Progenitor cell of endocrine pancreas (in vitro differentiated cells): ENCODE results near the gene BOK. TPM values are rescaled to one million over a fixed set of nuclear protein-coding genes. Genes with fewer than 3 reads are reported as not detected.

Source experiments
- DNase-seq: peaks from one replicate; pipeline ENCODE4 v3.0.0; 2021; ENCODE audit warnings: low spot score; ENCODE audit not compliant: unreplicated experiment
- H3K27ac Mint-ChIP-seq: 2 replicates; pipeline ENCODE4 v1.8.0; 2021; ENCODE audit warnings: mild to moderate bottlenecking, moderate library complexity, mixed read lengths
- H3K27me3 Mint-ChIP-seq: 2 replicates; pipeline ENCODE4 v1.8.0; 2021; ENCODE audit warnings: mixed read lengths
- H3K36me3 Mint-ChIP-seq: 2 replicates; pipeline ENCODE4 v1.8.0; 2022; ENCODE audit warnings: mixed read lengths; ENCODE audit not compliant: insufficient read depth
- H3K4me1 Mint-ChIP-seq: 2 replicates; pipeline ENCODE4 v1.8.0; 2021; ENCODE audit warnings: low read depth, mixed read lengths
- H3K4me3 Mint-ChIP-seq: 2 replicates; pipeline ENCODE4 v1.8.0; 2021; ENCODE audit warnings: low read depth, mild to moderate bottlenecking, moderate library complexity, mixed read lengths
- H3K9me3 Mint-ChIP-seq: 2 replicates; pipeline ENCODE4 v1.8.0; 2021; ENCODE audit warnings: low read depth, mixed read lengths
- total RNA-seq: library from RNA; stranded (reverse); gene quantifications from 2 replicates; pipeline ENCODE4 v1.2.1, GENCODE V29; 2021
- TF ChIP-seq, protein P1 (sequence below): fragments of 200-600 bp; sonication (generic); IDR thresholded peaks from one replicate; pipeline ENCODE4 v1.5.0; 2021; ENCODE audit warnings: antibody characterized with exemption, mild to moderate bottlenecking; ENCODE audit not compliant: unreplicated experiment

The BOK gene
- total RNA-seq, 1 donor from 2014 or later = 8.0 TPM

DNA sequence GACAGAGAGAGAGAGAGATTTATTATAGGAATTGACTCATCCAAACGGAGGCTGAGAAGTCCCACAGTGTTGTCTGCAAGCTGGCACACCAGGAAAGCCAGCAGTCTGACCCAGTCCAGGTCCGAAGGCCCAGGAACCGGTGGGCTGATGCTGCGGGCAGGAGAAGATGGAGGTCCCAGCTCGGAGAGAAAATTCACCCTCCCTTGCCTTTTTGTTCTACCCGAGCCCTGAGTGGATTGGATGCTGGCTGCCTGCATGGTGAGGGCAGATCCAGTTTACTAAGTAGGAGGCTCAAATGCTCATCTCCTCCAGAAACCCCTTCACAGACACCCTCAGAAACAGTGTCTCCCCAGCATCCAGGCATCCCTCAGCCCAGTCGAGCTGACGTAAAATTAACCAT is 28.0 kb upstream of the BOK start:
- DNase-seq = no peak
- Mint-ChIP-seq H3K36me3 (no peaks in the 10 kb centered on the region), H3K27ac (no peak overlapping the region), H3K4me3 (no peak overlapping the region), H3K4me1 (no peaks in the 10 kb centered on the region), H3K9me3 (peaks cover 3% of the 10 kb centered on the region), H3K27me3 (peaks cover 24% of the 10 kb centered on the region)
- TF ChIP-seq, protein P1, sequence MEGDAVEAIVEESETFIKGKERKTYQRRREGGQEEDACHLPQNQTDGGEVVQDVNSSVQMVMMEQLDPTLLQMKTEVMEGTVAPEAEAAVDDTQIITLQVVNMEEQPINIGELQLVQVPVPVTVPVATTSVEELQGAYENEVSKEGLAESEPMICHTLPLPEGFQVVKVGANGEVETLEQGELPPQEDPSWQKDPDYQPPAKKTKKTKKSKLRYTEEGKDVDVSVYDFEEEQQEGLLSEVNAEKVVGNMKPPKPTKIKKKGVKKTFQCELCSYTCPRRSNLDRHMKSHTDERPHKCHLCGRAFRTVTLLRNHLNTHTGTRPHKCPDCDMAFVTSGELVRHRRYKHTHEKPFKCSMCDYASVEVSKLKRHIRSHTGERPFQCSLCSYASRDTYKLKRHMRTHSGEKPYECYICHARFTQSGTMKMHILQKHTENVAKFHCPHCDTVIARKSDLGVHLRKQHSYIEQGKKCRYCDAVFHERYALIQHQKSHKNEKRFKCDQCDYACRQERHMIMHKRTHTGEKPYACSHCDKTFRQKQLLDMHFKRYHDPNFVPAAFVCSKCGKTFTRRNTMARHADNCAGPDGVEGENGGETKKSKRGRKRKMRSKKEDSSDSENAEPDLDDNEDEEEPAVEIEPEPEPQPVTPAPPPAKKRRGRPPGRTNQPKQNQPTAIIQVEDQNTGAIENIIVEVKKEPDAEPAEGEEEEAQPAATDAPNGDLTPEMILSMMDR = no peak

DNA sequence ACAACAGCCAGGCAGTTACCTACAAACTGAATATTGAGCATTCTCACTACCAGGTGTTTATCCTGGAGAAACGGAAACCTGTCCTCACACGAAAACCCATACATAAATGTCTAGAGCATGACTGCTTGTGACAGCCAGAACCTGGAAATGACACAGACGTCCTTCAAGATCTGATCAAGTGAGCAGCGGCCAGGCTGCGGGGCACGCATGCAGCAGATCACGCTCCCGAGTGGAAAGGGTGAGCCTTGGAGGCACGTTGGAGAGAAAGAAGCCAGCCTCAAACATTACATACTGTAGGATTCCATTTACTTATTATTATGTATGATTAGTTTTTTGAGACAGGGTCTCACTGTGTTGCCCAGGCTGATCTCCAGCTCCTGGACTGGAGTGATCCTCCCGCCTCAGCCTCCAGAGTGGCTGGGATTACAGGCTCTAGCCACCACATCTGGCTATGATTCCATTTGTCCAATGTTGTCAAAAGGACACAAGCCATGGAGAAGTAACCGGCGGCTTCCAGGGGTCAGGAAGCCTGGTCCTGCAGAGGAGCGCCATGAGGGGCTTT is 27.3 kb upstream of the BOK start:
- TF ChIP-seq, protein P1 = no peak
- Mint-ChIP-seq H3K27ac (no peak overlapping the region), H3K9me3 (peaks cover under 1% of the 10 kb centered on the region), H3K27me3 (peaks cover 24% of the 10 kb centered on the region), H3K4me1 (peaks cover 4% of the 10 kb centered on the region), H3K4me3 (no peak overlapping the region), H3K36me3 (no peaks in the 10 kb centered on the region)
- no peak for DNase-seq

DNA sequence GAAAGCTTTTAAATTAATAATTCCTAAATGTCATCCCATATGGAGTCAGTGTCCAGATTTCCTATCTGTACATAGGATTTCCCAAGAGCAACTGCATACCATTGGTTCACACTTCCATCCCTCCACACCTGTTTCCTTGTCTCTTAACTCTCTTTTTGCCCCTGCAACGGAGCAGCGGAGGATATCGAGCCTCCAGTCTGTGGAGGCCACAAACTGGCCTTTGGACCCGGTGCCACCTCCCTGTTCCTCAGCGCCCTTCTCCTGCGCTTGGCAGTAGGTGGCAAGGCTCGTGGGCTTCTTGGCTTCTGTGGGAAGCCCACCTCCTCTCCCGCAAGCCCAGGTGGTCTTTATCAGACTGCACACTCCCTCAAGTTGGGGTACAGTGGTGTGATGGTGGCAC is 26.4 kb upstream of the BOK start:
- H3K36me3 Mint-ChIP-seq = no peaks in the 10 kb centered on the region
- TF ChIP-seq, protein P1 = no peak
- peaks cover 26% of the 10 kb centered on the region for H3K27me3 Mint-ChIP-seq

DNA sequence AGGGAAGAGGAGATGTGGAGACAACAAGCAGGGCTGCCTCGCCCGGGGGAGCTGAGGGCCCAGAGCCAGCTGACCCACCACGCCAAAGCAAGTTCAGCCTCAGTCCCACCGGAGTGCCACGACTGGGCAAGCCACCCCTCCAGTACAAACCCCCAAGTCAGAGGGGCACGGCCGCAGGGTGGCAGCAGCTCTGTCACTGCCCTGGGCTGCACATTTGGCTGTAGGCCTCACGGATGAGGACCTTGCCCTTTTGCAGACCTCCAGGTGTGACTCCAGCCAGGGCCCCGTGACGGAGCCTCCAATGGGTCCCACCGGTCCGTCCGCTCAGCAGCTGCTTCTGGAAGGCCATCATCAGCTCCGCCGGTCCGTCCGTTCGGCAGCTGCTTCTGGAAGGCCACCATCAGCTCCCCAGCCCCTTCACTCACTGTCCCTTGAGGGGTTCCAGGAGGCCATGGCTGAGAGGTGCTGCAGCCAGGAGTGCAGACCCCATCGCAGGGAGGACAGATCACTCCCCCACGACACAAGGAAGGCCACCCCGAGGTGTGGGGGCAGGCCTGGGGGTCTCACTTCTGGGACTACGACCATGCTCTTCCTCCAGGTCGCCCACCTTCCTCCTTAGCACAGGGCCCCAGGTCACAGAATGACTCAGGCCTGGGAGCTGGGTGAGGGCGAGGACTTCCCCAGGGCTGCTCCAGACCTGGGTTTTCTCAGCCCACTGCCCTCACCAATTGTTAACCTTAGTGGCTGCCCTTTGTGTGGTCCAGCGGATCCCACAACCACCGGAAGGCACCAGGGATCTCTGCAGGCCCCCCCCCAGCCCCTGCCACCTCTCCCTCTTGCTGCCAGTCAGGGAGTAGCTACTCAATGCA is 25.6 kb upstream of the BOK start:
- peaks cover 30% of the 10 kb centered on the region for H3K27me3 Mint-ChIP-seq
- H3K4me3 Mint-ChIP-seq = no peak overlapping the region
- H3K9me3 Mint-ChIP-seq = no peaks in the 10 kb centered on the region

More for the DNA sequence above, 26.4 kb upstream of the BOK start:
- Mint-ChIP-seq H3K4me1 (peaks cover 6% of the 10 kb centered on the region), H3K27ac (no peak overlapping the region), H3K9me3 (no peaks in the 10 kb centered on the region), H3K4me3 (no peak overlapping the region)
- DNase-seq = no peak

DNA sequence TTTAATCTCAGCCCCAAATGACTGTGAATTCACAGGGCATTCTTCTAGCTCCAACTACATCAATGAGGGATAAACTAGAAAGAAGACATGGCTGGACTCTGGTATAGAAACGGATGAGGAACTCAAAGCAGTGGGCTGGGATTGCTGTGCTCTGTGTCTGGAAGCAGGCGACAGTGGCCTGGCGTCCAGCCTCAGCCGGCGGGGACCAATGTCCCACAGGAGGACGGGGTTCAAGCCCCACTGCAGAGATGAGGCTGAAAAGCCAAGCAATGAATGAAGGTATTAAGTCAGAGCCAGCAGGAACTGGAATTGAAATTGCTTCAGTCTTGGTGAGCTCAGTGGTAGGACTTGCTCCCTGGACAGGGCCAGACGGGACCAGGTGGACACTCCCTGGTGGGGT is 24.3 kb upstream of the BOK start:
- no peaks in the 10 kb centered on the region for H3K36me3 Mint-ChIP-seq
- H3K4me3 Mint-ChIP-seq = no peak overlapping the region
- no peak for DNase-seq
- H3K27me3 Mint-ChIP-seq = peaks cover 36% of the 10 kb centered on the region
- H3K27ac Mint-ChIP-seq = no peak overlapping the region
- no peaks in the 10 kb centered on the region for H3K9me3 Mint-ChIP-seq
- H3K4me1 Mint-ChIP-seq = peaks cover 6% of the 10 kb centered on the region
- TF ChIP-seq, protein P1 = no peak

More for the DNA sequence above, 25.6 kb upstream of the BOK start:
- Mint-ChIP-seq H3K4me1 (peaks cover 6% of the 10 kb centered on the region), H3K36me3 (no peaks in the 10 kb centered on the region), H3K27ac (no peak overlapping the region)
- DNase-seq = no peak
- TF ChIP-seq, protein P1 = no peak
